GM12878 (cell line): ENCODE measurements around the gene TBC1D24. TPM values are rescaled to one million over a fixed set of nuclear protein-coding genes. Genes with fewer than 3 reads are reported as not detected.

Experiments
- ATAC-seq: fragments of 200-7000 bp; cut with Tn5 transposase; 3 replicates; pipeline ENCODE4 v1.9.1; 2020; ENCODE audit warnings: mild to moderate bottlenecking, moderate library complexity
- BruUV-seq: library from RNA; stranded (reverse); fragments of 400-500 nt; replicated peaks from 2 replicates; lab custom pipeline; 2021; lab: Mats Ljungman, UMichigan
- CTCF ChIA-PET: fragments of 300-600 bp; sonication (Branson Sonifier 250); formaldehyde crosslinking; extraction: SDS; loops from one replicate; lab custom pipeline; 2021; ENCODE audit warnings: inconsistent platforms; lab: Yijun Ruan, JAX
- POLR2A ChIA-PET: fragments of 350-600 bp; formaldehyde crosslinking; extraction: SDS; loops from one replicate; lab custom pipeline; 2021; ENCODE audit warnings: inconsistent platforms; lab: Charles Lee
- RAD21 ChIA-PET: fragments of 300-600 bp; sonication (Branson Sonifier 250); formaldehyde crosslinking; loops from one replicate; lab custom pipeline; 2023; ENCODE audit warnings: antibody characterized with exemption; ENCODE audit not compliant: unreplicated experiment; lab: Charles Lee
- SMC1A ChIA-PET: fragments of 300-600 bp; sonication (Branson Sonifier 250); formaldehyde crosslinking; loops from one replicate; lab custom pipeline; 2023; ENCODE audit not compliant: unreplicated experiment, uncharacterized antibody; lab: Charles Lee
- DNase-seq: peaks from one replicate; pipeline ENCODE4 v3.0.0-alpha.2; 2011; ENCODE audit warnings: low read depth, low spot score
- FAIRE-seq: peaks from 3 replicates; lab custom pipeline; 2011; peaks lifted over from hg19 to GRCh38; lab: Jason Lieb, UNC
- H2AFZ ChIP-seq: 2 replicates; pipeline ENCODE4 v1.6.0; 2011; ENCODE audit warnings: low read depth, low read length, control low read depth; ENCODE audit not compliant: control insufficient read depth
- H3K27ac ChIP-seq: 2 replicates; pipeline ENCODE4 v1.5.1; 2011; ENCODE audit warnings: control low read depth; ENCODE audit not compliant: control insufficient read depth, insufficient read depth
- H3K27me3 ChIP-seq, 2 experiments: replicated peaks in 1 of 2; 2 replicates each; pipeline versions ENCODE4 v1.6.0 to v1.6.1; 2011; ENCODE audit warnings: low read length in 1 of 2; ENCODE audit not compliant: control insufficient read depth in 2 of 2, insufficient read depth in 2 of 2
- H3K36me3 ChIP-seq, 2 experiments: 2 replicates each; pipeline ENCODE4 v1.5.1; 2011; ENCODE audit warnings: low read length in 1 of 2; ENCODE audit not compliant: control insufficient read depth in 2 of 2, insufficient read depth in 2 of 2
- H3K4me1 ChIP-seq: 2 replicates; pipeline ENCODE4 v1.6.1; 2011; ENCODE audit warnings: mild to moderate bottlenecking, low read length, moderate library complexity, mixed read lengths; ENCODE audit not compliant: control insufficient read depth, insufficient read depth
- H3K4me2 ChIP-seq: 2 replicates; pipeline ENCODE4 v1.6.0; 2011; ENCODE audit warnings: control low read depth; ENCODE audit not compliant: control insufficient read depth, insufficient read depth
- H3K4me3 ChIP-seq: fragments of 200-600 bp; sonication (generic); 2 replicates; pipeline ENCODE4 v1.5.1; 2016
- H3K79me2 ChIP-seq: 2 replicates; pipeline ENCODE4 v1.6.0; 2011; ENCODE audit warnings: low read length; ENCODE audit not compliant: control insufficient read depth, insufficient read depth
- H3K9ac ChIP-seq: 2 replicates; pipeline ENCODE4 v1.8.0; 2011; ENCODE audit warnings: low read length, control low read depth, mixed read lengths; ENCODE audit not compliant: control insufficient read depth, insufficient read depth
- H3K9me3 ChIP-seq: replicated peaks from 3 replicates; pipeline ENCODE4 v1.5.1; 2011; ENCODE audit warnings: mild to moderate bottlenecking, low read length; ENCODE audit not compliant: control insufficient read depth, insufficient read depth
- H4K20me1 ChIP-seq: 2 replicates; pipeline ENCODE4 v1.6.0; 2011; ENCODE audit not compliant: control insufficient read depth, insufficient read depth
- IKZF2 ChIP-seq, 2 experiments: fragments of 450-650 bp; IDR thresholded peaks; 2 replicates each; pipeline ENCODE4 v1.6.1; 2017; ENCODE audit warnings: mild to moderate bottlenecking in 2 of 2, moderate library complexity in 2 of 2
- KAT2A ChIP-seq: conservative IDR thresholded peaks from 2 replicates; pipeline ENCODE4 v1.6.1; 2011; ENCODE audit warnings: low read depth, low read length; ENCODE audit not compliant: control insufficient read depth
- MEF2B ChIP-seq: fragments of 450-650 bp; IDR thresholded peaks from 2 replicates; pipeline ENCODE4 v1.6.1; 2018; ENCODE audit warnings: mild to moderate bottlenecking, moderate library complexity; ENCODE audit not compliant: partially characterized antibody, poor library complexity, severe bottlenecking
- NBN ChIP-seq: fragments of 450-650 bp; IDR thresholded peaks from 2 replicates; pipeline ENCODE4 v1.6.1; 2016
- RAD21 ChIP-seq: IDR thresholded peaks from 2 replicates; pipeline ENCODE4 v1.6.1; 2011; ENCODE audit warnings: mild to moderate bottlenecking, low read depth, low read length, moderate library complexity; ENCODE audit not compliant: insufficient read depth
- TCF12 ChIP-seq: IDR thresholded peaks from 2 replicates; pipeline ENCODE4 v1.6.1; 2011; ENCODE audit warnings: low read depth, mild to moderate bottlenecking, low read length
- ZSCAN29 ChIP-seq: fragments of 450-650 bp; IDR thresholded peaks from 2 replicates; pipeline ENCODE4 v1.6.1; 2017; ENCODE audit warnings: mild to moderate bottlenecking, moderate library complexity
- WGBS: methylation state at CpG from one replicate; pipeline ENCODE4 v1.1.6; 2016; ENCODE audit warnings: low lambda C conversion rate; ENCODE audit not compliant: insufficient replicate concordance, insufficient coverage; ENCODE audit errors: missing lambda C conversion rate; 5-methylcytosine and 5-hydroxymethylcytosine counted together
- in situ Hi-C: fragments of 300-500 bp; cut with MboI; formaldehyde crosslinking; loops from 9 replicates; pipeline ENCODE4 v1.14.3; 2018; ENCODE audit warnings: mixed read lengths
- intact Hi-C: fragments of 100-400 bp; cut with micrococcal nuclease; formaldehyde crosslinking; loops from one replicate; pipeline ENCODE4 v1.14.2; 2022; ENCODE audit not compliant: unreplicated experiment
- polyA plus RNA-seq, 11 experiments: library from polyadenylated mRNA; depleted of rRNA in 4 of 11; unstranded in 6 of 11; stranded (reverse) in 5 of 11; fragments of >200 nt; fragmentation: Nextera tagmentation in 4 of 11; fragmentation: Illumina TruSeq in 1 of 11; extraction: Ambion mirVana in 4 of 11; extraction: Trizol in 1 of 11; gene quantifications; 1 replicate in 1 of 11; 2 replicates in 10 of 11; pipeline versions ENCODE4 v1.2.1 to v1.2.3, GENCODE V29; 2011 to 2016; ENCODE audit warnings: inconsistent platforms in 2 of 11, missing spikeins in 2 of 11, low read depth in 1 of 11
- total RNA-seq, 4 experiments: library from RNA; depleted of rRNA in 3 of 4; stranded (reverse); fragments of >200 nt in 3 of 4; fragmentation: Illumina TruSeq in 1 of 4; extraction: Trizol in 1 of 4; gene quantifications; 2 replicates each; pipeline versions ENCODE4 v1.2.1 to v1.2.3, GENCODE V29; 2013 to 2021
- TF ChIP-seq, protein P1 (sequence below): fragments of 450-650 bp; IDR thresholded peaks from 2 replicates; pipeline ENCODE4 v1.6.1; 2017; ENCODE audit warnings: mild to moderate bottlenecking, moderate library complexity
- TF ChIP-seq, protein P2 (sequence below): IDR thresholded peaks from 2 replicates; pipeline ENCODE4 v1.6.1; 2012; ENCODE audit warnings: mild to moderate bottlenecking, low read depth, low read length
- TF ChIP-seq, protein P3 (sequence below): IDR thresholded peaks from 2 replicates; pipeline ENCODE4 v1.6.1; 2011; ENCODE audit warnings: borderline replicate concordance, low read depth, mild to moderate bottlenecking, moderate library complexity, low read length; ENCODE audit not compliant: insufficient read depth, poor library complexity, severe bottlenecking

TBC1D24 gene
- total and polyA plus RNA-seq, 10 of the 15 experiments (the other 5 are each of a cell fraction or from before 2014, with no cell fraction given): 1.1 to 9.6 (median 4.5) TPM

DNA sequence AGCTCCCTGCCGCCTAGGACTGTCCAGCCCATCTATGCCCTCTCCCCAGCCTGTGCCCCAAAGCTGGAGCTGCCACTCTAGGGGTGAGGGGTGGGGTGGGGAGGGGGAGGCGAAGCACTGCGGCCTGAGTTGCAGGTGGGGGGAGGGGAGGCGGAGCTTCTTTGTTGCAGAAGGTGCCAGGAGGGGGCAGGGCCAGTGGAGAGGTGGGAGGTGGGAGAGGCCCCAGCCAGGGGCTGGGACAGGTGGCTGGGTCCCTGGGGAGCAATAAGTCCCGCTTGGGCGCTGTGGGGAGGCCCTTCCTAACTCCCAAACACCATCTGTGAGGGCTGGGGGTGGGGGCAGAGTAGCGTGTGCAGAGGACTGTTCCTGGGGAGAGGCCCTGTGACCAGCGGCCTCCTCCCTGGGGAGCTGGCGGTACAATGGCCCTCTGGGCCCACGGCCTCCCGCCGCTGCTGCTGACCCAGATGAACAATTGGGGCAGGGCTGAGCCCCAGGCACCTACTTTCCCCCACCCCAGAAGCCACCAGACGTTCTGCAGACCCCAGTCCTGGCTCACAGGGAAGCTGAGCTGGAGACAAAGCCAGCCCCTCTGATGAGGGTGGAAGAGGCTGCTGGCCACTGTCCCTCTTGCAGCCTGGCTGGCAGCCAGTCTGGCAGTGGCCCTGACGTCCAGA, 6.1 kb upstream of the TBC1D24 start:
- ATAC-seq: peak; percentile 69
- in situ Hi-C loops (no loop called here), intact Hi-C loops (loop anchor here (5.0 kb wide), 1 partner anchor 38 kb away; no protein-coding TSS in a partner anchor)
- H3K4me3 ChIP-seq: peak overlapping the region; percentile 72; the same call in 1 of the 2 replicates
- WGBS: 2% methylated on average over 12 of the region's 14 CpGs
- FAIRE-seq: no peak
- no peaks in the 10 kb centered on the region for H3K9me3 ChIP-seq
- peak; percentile 49 for DNase-seq
- H3K27ac ChIP-seq: peak overlapping the region; percentile 24; the same call in 1 of the 2 replicates
- H3K36me3 ChIP-seq: no peaks in the 10 kb centered on the region
- ChIA-PET CTCF (interaction anchor here (0.6 to 2.6 kb wide), 11 partner anchors 9 to 314 kb away, joined by 3 to 20 read pairs (median 4); partner anchors contain the start of genes CCNF, TEDC2 and TRAF7), POLR2A (interaction anchor here (0.6 to 2.5 kb wide), 13 partner anchors 9 to 1801 kb away, joined by 3 to 11 read pairs (median 5); partner anchors contain the start of genes ABCA3, ECI1, RHOT2 and TEDC2), SMC1A (interaction anchor here (0.7 to 2.5 kb wide), 4 partner anchors 10 to 41 kb away, joined by 3 to 8 read pairs (median 6); partner anchors contain the start of gene CCNF), RAD21 (interaction anchor here (0.5 to 3.5 kb wide), 9 partner anchors 9 to 84 kb away, joined by 3 to 17 read pairs (median 4); partner anchors contain the start of genes CCNF and TEDC2)
- no peaks in the 10 kb centered on the region for H4K20me1 ChIP-seq
- peaks cover 0 to 2% of the 10 kb centered on the region in 2 experiments; a peak in 1 of 4 replicates for H3K27me3 ChIP-seq
- H3K9ac ChIP-seq: peak overlapping the region; percentile 24
- H3K4me2 ChIP-seq: peak overlapping the region; percentile 90
- BruUV-seq: no TSS peak
- H3K4me1 ChIP-seq: peaks cover 17% of the 10 kb centered on the region
- no peaks in the 10 kb centered on the region for H3K79me2 ChIP-seq
- peak overlapping the region; percentile 24; the same call in 1 of the 2 replicates for H2AFZ ChIP-seq
- TF ChIP-seq, protein P1, sequence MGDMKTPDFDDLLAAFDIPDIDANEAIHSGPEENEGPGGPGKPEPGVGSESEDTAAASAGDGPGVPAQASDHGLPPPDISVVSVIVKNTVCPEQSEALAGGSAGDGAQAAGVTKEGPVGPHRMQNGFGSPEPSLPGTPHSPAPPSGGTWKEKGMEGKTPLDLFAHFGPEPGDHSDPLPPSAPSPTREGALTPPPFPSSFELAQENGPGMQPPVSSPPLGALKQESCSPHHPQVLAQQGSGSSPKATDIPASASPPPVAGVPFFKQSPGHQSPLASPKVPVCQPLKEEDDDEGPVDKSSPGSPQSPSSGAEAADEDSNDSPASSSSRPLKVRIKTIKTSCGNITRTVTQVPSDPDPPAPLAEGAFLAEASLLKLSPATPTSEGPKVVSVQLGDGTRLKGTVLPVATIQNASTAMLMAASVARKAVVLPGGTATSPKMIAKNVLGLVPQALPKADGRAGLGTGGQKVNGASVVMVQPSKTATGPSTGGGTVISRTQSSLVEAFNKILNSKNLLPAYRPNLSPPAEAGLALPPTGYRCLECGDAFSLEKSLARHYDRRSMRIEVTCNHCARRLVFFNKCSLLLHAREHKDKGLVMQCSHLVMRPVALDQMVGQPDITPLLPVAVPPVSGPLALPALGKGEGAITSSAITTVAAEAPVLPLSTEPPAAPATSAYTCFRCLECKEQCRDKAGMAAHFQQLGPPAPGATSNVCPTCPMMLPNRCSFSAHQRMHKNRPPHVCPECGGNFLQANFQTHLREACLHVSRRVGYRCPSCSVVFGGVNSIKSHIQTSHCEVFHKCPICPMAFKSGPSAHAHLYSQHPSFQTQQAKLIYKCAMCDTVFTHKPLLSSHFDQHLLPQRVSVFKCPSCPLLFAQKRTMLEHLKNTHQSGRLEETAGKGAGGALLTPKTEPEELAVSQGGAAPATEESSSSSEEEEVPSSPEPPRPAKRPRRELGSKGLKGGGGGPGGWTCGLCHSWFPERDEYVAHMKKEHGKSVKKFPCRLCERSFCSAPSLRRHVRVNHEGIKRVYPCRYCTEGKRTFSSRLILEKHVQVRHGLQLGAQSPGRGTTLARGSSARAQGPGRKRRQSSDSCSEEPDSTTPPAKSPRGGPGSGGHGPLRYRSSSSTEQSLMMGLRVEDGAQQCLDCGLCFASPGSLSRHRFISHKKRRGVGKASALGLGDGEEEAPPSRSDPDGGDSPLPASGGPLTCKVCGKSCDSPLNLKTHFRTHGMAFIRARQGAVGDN: peak; percentile 40
- TF ChIP-seq MEF2B (peak; percentile 99), TCF12 (peak; percentile 98), NBN (peak; percentile 79), KAT2A (no peak), RAD21 (no peak), IKZF2 (IDR thresholded peaks at IDR 0.05) (peak; percentile 63 to 79; a peak in 3 of 4 replicates), ZSCAN29 (no peak)
- TF ChIP-seq, protein P2, sequence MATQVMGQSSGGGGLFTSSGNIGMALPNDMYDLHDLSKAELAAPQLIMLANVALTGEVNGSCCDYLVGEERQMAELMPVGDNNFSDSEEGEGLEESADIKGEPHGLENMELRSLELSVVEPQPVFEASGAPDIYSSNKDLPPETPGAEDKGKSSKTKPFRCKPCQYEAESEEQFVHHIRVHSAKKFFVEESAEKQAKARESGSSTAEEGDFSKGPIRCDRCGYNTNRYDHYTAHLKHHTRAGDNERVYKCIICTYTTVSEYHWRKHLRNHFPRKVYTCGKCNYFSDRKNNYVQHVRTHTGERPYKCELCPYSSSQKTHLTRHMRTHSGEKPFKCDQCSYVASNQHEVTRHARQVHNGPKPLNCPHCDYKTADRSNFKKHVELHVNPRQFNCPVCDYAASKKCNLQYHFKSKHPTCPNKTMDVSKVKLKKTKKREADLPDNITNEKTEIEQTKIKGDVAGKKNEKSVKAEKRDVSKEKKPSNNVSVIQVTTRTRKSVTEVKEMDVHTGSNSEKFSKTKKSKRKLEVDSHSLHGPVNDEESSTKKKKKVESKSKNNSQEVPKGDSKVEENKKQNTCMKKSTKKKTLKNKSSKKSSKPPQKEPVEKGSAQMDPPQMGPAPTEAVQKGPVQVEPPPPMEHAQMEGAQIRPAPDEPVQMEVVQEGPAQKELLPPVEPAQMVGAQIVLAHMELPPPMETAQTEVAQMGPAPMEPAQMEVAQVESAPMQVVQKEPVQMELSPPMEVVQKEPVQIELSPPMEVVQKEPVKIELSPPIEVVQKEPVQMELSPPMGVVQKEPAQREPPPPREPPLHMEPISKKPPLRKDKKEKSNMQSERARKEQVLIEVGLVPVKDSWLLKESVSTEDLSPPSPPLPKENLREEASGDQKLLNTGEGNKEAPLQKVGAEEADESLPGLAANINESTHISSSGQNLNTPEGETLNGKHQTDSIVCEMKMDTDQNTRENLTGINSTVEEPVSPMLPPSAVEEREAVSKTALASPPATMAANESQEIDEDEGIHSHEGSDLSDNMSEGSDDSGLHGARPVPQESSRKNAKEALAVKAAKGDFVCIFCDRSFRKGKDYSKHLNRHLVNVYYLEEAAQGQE: no peak
- TF ChIP-seq, protein P3, sequence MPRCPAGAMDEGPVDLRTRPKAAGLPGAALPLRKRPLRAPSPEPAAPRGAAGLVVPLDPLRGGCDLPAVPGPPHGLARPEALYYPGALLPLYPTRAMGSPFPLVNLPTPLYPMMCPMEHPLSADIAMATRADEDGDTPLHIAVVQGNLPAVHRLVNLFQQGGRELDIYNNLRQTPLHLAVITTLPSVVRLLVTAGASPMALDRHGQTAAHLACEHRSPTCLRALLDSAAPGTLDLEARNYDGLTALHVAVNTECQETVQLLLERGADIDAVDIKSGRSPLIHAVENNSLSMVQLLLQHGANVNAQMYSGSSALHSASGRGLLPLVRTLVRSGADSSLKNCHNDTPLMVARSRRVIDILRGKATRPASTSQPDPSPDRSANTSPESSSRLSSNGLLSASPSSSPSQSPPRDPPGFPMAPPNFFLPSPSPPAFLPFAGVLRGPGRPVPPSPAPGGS: peak; percentile 20
